ENCODE results near the gene INPP5E.

INPP5E gene

GRCh38 chr9:136483589-136484152, 44.0 kb upstream of the INPP5E start:
- no CpG with 5 or more reads among the region's 63 CpGs for WGBS (ENCODE audit: extremely low coverage, insufficient coverage, insufficient read length)
- no peaks in the 10 kb centered on the region for H3K9me3 ChIP-seq (ENCODE audit: insufficient read depth, low read depth, low read length)
- H3K27ac ChIP-seq (ENCODE audit: low read depth, low read length), result peak overlapping the region; percentile 97
- peak overlapping the region; percentile 75 for H2AK5ac ChIP-seq (ENCODE audit: low read length)
- peaks cover 17% of the 10 kb centered on the region for H3K79me2 ChIP-seq (ENCODE audit: control insufficient read depth, insufficient read depth, low read length, poor library complexity)
- peaks cover 7 to 14% of the 10 kb centered on the region in 2 experiments for H3K4me1 ChIP-seq (ENCODE audit: control insufficient read depth in 1 of 2, insufficient read depth in 2 of 2, low read length in 2 of 2)
- peak overlapping the region; percentile 99 for H2BK5ac ChIP-seq (ENCODE audit: low read depth, low read length, poor library complexity)
- H4K12ac ChIP-seq (ENCODE audit: low read depth, low read length), result peak overlapping the region; percentile 83
- H3K4ac ChIP-seq (ENCODE audit: low read depth, low read length), result peak overlapping the region; percentile 61
- peak overlapping the region; percentile 99 for H4K8ac ChIP-seq (ENCODE audit: low read depth, low read length)
- H3K4me2 ChIP-seq (ENCODE audit: low read length), result peak overlapping the region; percentile 65
- no peak overlapping the region for H3K23ac ChIP-seq (ENCODE audit: low read length)
- H3K18ac ChIP-seq (ENCODE audit: low read length), result peak overlapping the region; percentile 98
- peaks cover 6% of the 10 kb centered on the region in 2 experiments for H3K36me3 ChIP-seq (ENCODE audit: control insufficient read depth in 1 of 2, insufficient read depth in 2 of 2, low read length in 2 of 2)
- H2AFZ ChIP-seq (ENCODE audit: insufficient read depth, low read length, poor library complexity), result peak overlapping the region; percentile 96
- peak; percentile 96 to 98 for DNase-seq
- peak overlapping the region; percentile 94 for H3K14ac ChIP-seq (ENCODE audit: low read length)
- peak overlapping the region; percentile 31 for H3K9ac ChIP-seq (ENCODE audit: low read length)
- H3K4me3 ChIP-seq (ENCODE audit: low read depth, low read length), result peak overlapping the region; percentile 70
- H3K27me3 ChIP-seq (ENCODE audit: insufficient read depth, low read length), result no peaks in the 10 kb centered on the region
- peak overlapping the region; percentile 94 for H2BK120ac ChIP-seq (ENCODE audit: insufficient read depth, low read length, poor library complexity)
- no peak overlapping the region for H2BK12ac ChIP-seq (ENCODE audit: low read length)
- H4K91ac ChIP-seq (ENCODE audit: low read depth, low read length), result peak overlapping the region; percentile 99
- peaks cover 12% of the 10 kb centered on the region for H3K79me1 ChIP-seq (ENCODE audit: low read length)

GRCh38 chr9:136482793-136483588, 43.3 kb upstream of the INPP5E start, which contains the start of gene SEC16A:
TSS of gene SEC16A (minus strand) at chr9:136483040. CDS start at chr9:136477615, 5,425 bp downstream.
- H2AK5ac ChIP-seq (ENCODE audit: low read length), result peak within 1 kb of the TSS; percentile 99
- no CpG with 5 or more reads among the region's 109 CpGs for WGBS (ENCODE audit: extremely low coverage, insufficient coverage, insufficient read length)
- H2BK120ac ChIP-seq (ENCODE audit: insufficient read depth, low read length, poor library complexity), result peak within 1 kb of the TSS; percentile 94
- peak within 1 kb of the TSS; percentile 99 for H3K14ac ChIP-seq (ENCODE audit: low read length)
- peak; percentile 97 for DNase-seq
- H3K18ac ChIP-seq (ENCODE audit: low read length), result peak within 1 kb of the TSS; percentile 99
- H3K36me3 ChIP-seq (ENCODE audit: control insufficient read depth in 1 of 2, insufficient read depth in 2 of 2, low read length in 2 of 2), result peaks cover 11% of the 10 kb centered on the region in 2 experiments
- peak within 1 kb of the TSS; percentile 97 for H4K12ac ChIP-seq (ENCODE audit: low read depth, low read length)
- H2AFZ ChIP-seq (ENCODE audit: insufficient read depth, low read length, poor library complexity), result peak within 1 kb of the TSS; percentile 98
- H4K8ac ChIP-seq (ENCODE audit: low read depth, low read length), result peak within 1 kb of the TSS; percentile 99
- H3K79me1 ChIP-seq (ENCODE audit: low read length), result peaks cover 12% of the 10 kb centered on the region
- peak within 1 kb of the TSS; percentile 98 for H3K27ac ChIP-seq (ENCODE audit: low read depth, low read length)
- peak within 1 kb of the TSS; percentile 91 for H3K9ac ChIP-seq (ENCODE audit: low read length)
- peak within 1 kb of the TSS; percentile 98 for H3K4ac ChIP-seq (ENCODE audit: low read depth, low read length)
- peaks cover 7 to 14% of the 10 kb centered on the region in 2 experiments for H3K4me1 ChIP-seq (ENCODE audit: control insufficient read depth in 1 of 2, insufficient read depth in 2 of 2, low read length in 2 of 2)
- no peak within 1 kb of the TSS for H2BK12ac ChIP-seq (ENCODE audit: low read length)
- H4K91ac ChIP-seq (ENCODE audit: low read depth, low read length), result peak within 1 kb of the TSS; percentile 99
- no peaks in the 10 kb centered on the region for H3K27me3 ChIP-seq (ENCODE audit: insufficient read depth, low read length)
- H3K4me2 ChIP-seq (ENCODE audit: low read length), result peak within 1 kb of the TSS; percentile 78
- H3K23ac ChIP-seq (ENCODE audit: low read length), result no peak within 1 kb of the TSS
- H3K9me3 ChIP-seq (ENCODE audit: insufficient read depth, low read depth, low read length), result no peaks in the 10 kb centered on the region
- peak within 1 kb of the TSS; percentile 97 for H3K4me3 ChIP-seq (ENCODE audit: low read depth, low read length)
- H2BK5ac ChIP-seq (ENCODE audit: low read depth, low read length, poor library complexity), result peak within 1 kb of the TSS; percentile 99
- H3K79me2 ChIP-seq (ENCODE audit: control insufficient read depth, insufficient read depth, low read length, poor library complexity), result peaks cover 18% of the 10 kb centered on the region

GRCh38 chr9:136482046-136482792, 42.6 kb upstream of the INPP5E start:
- Histone ChIP-seq H2BK120ac (ENCODE audit: insufficient read depth, low read length, poor library complexity) (peak overlapping the region; percentile 86), H3K4me3 (ENCODE audit: low read depth, low read length) (peak overlapping the region; percentile 97), H3K4ac (ENCODE audit: low read depth, low read length) (peak overlapping the region; percentile 98), H2AFZ (ENCODE audit: insufficient read depth, low read length, poor library complexity) (peak overlapping the region; percentile 98), H3K14ac (ENCODE audit: low read length) (peak overlapping the region; percentile 99), H2BK5ac (ENCODE audit: low read depth, low read length, poor library complexity) (peak overlapping the region; percentile 98), H3K79me1 (ENCODE audit: low read length) (peaks cover 12% of the 10 kb centered on the region), H3K27me3 (ENCODE audit: insufficient read depth, low read length) (no peaks in the 10 kb centered on the region), H3K4me1 (ENCODE audit: control insufficient read depth in 1 of 2, insufficient read depth in 2 of 2, low read length in 2 of 2) (peaks cover 7 to 14% of the 10 kb centered on the region in 2 experiments), H3K9me3 (ENCODE audit: insufficient read depth, low read depth, low read length) (no peaks in the 10 kb centered on the region), H3K4me2 (ENCODE audit: low read length) (peak overlapping the region; percentile 78), H2AK5ac (ENCODE audit: low read length) (peak overlapping the region; percentile 99), H3K27ac (ENCODE audit: low read depth, low read length) (peak overlapping the region; percentile 98), H2BK12ac (ENCODE audit: low read length) (no peak overlapping the region), H3K36me3 (ENCODE audit: control insufficient read depth in 1 of 2, insufficient read depth in 2 of 2, low read length in 2 of 2) (peaks cover 17 to 18% of the 10 kb centered on the region in 2 experiments), H3K79me2 (ENCODE audit: control insufficient read depth, insufficient read depth, low read length, poor library complexity) (peaks cover 19% of the 10 kb centered on the region), H4K8ac (ENCODE audit: low read depth, low read length) (peak overlapping the region; percentile 99), H3K9ac (ENCODE audit: low read length) (peak overlapping the region; percentile 91), H4K12ac (ENCODE audit: low read depth, low read length) (peak overlapping the region; percentile 97), H3K23ac (ENCODE audit: low read length) (no peak overlapping the region), H4K91ac (ENCODE audit: low read depth, low read length) (peak overlapping the region; percentile 95), H3K18ac (ENCODE audit: low read length) (peak overlapping the region; percentile 99)
- peak; percentile 15 to 57 for DNase-seq
- no CpG with 5 or more reads among the region's 39 CpGs for WGBS (ENCODE audit: extremely low coverage, insufficient coverage, insufficient read length)

- Histone ChIP-seq H3K27ac (ENCODE audit: low read depth, low read length) (no peak overlapping the region), H4K12ac (ENCODE audit: low read depth, low read length) (no peak overlapping the region), H3K14ac (ENCODE audit: low read length) (no peak overlapping the region), H3K4me1 (ENCODE audit: control insufficient read depth in 1 of 2, insufficient read depth in 2 of 2, low read length in 2 of 2) (peaks cover 7 to 14% of the 10 kb centered on the region in 2 experiments), H2AK5ac (ENCODE audit: low read length) (no peak overlapping the region), H3K4me3 (ENCODE audit: low read depth, low read length) (no peak overlapping the region), H3K27me3 (ENCODE audit: insufficient read depth, low read length) (no peaks in the 10 kb centered on the region), H2BK12ac (ENCODE audit: low read length) (no peak overlapping the region), H3K36me3 (ENCODE audit: control insufficient read depth in 1 of 2, insufficient read depth in 2 of 2, low read length in 2 of 2) (peaks cover 23 to 24% of the 10 kb centered on the region in 2 experiments), H3K9me3 (ENCODE audit: insufficient read depth, low read depth, low read length) (peaks cover 2% of the 10 kb centered on the region), H2BK5ac (ENCODE audit: low read depth, low read length, poor library complexity) (no peak overlapping the region), H3K4ac (ENCODE audit: low read depth, low read length) (peak overlapping the region; percentile 93), H3K4me2 (ENCODE audit: low read length) (peak overlapping the region; percentile 78), H3K79me2 (ENCODE audit: control insufficient read depth, insufficient read depth, low read length, poor library complexity) (peaks cover 19% of the 10 kb centered on the region), H2BK120ac (ENCODE audit: insufficient read depth, low read length, poor library complexity) (no peak overlapping the region), H3K23ac (ENCODE audit: low read length) (no peak overlapping the region), H4K91ac (ENCODE audit: low read depth, low read length) (no peak overlapping the region), H3K9ac (ENCODE audit: low read length) (peak overlapping the region; percentile 4), H2AFZ (ENCODE audit: insufficient read depth, low read length, poor library complexity) (no peak overlapping the region), H3K79me1 (ENCODE audit: low read length) (peaks cover 12% of the 10 kb centered on the region), H4K8ac (ENCODE audit: low read depth, low read length) (no peak overlapping the region), H3K18ac (ENCODE audit: low read length) (no peak overlapping the region)
- DNase-seq, result peak in 1 of 2 donors; percentile 16
- no CpG with 5 or more reads among the region's 5 CpGs for WGBS (ENCODE audit: extremely low coverage, insufficient coverage, insufficient read length)
Observed at GRCh38 chr9:136481558-136481957, 41.9 kb upstream of the INPP5E start.
